Vagina (tissue), 2 donors: Measurements from ENCODE around the gene ANKRD44.

Source experiments
- POLR2A ChIP-seq, 2 donors: fragments of 450-650 bp; IDR thresholded peaks; one replicate each; pipeline ENCODE4 v1.6.1; 2017; ENCODE audit warnings: antibody characterized with exemption in 2 of 2, mild to moderate bottlenecking in 2 of 2, moderate library complexity in 2 of 2
- POLR2AphosphoS5 ChIP-seq, 2 donors: sonication (generic); formaldehyde crosslinking; IDR thresholded peaks; one replicate each; pipeline ENCODE4 v1.9.0; 2017; ENCODE audit warnings: antibody characterized with exemption in 2 of 2, mild to moderate bottlenecking in 2 of 2, low read depth in 1 of 2; ENCODE audit not compliant: insufficient read depth in 1 of 2
- TF ChIP-seq, protein P1 (sequence below), 3 experiments: fragments of 450-650 bp in 2 of 3; fragments of 200-600 bp in 1 of 3; sonication (generic) in 1 of 3; IDR thresholded peaks; one replicate each; pipeline ENCODE4 v1.5.1; 2017 to 2019; ENCODE audit warnings: antibody characterized with exemption in 3 of 3, mild to moderate bottlenecking in 2 of 3, moderate library complexity in 2 of 3

DNA sequence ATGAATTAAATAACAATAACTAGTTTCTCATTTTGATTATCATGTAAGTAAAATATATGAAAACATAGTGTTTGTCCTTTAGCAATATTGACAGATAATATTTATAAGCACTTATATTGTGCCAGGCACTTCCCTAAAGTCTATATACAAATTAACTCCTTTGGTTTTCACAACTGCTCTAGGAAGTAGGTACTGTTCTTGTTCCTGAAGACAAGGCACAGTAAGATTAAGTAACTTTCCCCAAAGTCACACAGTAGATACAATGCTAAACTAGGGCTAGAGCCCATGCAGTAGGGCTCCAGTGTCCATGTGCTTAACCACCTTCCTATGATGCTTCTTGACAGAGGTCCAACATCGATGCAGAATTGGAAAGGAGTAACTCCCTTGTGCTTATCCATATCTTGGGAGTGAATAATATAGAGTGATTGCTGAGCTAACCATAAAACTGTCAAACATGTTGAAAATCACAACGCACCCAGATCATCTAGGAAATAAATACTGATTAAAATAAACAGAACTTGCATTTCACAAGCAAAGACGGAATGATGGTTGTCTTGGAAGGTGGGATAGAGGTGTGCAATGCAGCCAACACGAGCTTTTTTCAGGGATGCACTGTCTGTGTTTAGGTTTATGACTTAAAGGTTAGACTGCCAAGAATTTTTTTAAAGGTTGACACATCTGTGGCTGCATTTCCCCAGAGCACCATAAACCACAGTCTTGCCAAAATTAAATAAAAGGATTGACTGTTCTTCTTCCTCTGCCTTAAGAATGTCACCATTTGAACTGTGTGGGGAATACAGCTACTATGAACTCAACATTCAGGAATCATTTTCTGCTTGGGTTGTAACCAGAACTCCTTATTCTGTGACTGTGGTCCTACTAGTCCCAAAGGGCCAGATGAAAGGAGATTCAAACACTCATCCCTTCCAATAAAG is 80.8 kb downstream of the ANKRD44 start:
- TF ChIP-seq, protein P1, sequence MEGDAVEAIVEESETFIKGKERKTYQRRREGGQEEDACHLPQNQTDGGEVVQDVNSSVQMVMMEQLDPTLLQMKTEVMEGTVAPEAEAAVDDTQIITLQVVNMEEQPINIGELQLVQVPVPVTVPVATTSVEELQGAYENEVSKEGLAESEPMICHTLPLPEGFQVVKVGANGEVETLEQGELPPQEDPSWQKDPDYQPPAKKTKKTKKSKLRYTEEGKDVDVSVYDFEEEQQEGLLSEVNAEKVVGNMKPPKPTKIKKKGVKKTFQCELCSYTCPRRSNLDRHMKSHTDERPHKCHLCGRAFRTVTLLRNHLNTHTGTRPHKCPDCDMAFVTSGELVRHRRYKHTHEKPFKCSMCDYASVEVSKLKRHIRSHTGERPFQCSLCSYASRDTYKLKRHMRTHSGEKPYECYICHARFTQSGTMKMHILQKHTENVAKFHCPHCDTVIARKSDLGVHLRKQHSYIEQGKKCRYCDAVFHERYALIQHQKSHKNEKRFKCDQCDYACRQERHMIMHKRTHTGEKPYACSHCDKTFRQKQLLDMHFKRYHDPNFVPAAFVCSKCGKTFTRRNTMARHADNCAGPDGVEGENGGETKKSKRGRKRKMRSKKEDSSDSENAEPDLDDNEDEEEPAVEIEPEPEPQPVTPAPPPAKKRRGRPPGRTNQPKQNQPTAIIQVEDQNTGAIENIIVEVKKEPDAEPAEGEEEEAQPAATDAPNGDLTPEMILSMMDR (IDR thresholded peaks at IDR 0.05): no peak
- no peak for TF ChIP-seq POLR2A (IDR thresholded peaks at IDR 0.05)
- TF ChIP-seq POLR2AphosphoS5 (IDR thresholded peaks at IDR 0.05; ENCODE audit: insufficient read depth in 1 of 2, low read depth in 1 of 2): no peak
